OCI-LY3 (cell line): ENCODE measurements around the gene PAM16.

ENCODE experiments used
- H2AFZ ChIP-seq: fragments of 200-600, 300-600 bp; shearing (Covaris generic); 2 replicates; pipeline ENCODE4 v1.6.0; 2014; ENCODE audit warnings: antibody characterized with exemption, low read depth, low read length
- H3K27ac ChIP-seq: fragments of 200-600, 300-600 bp; sonication (generic); 2 replicates; pipeline ENCODE4 v1.5.1; 2014; ENCODE audit warnings: mild to moderate bottlenecking, low read length, moderate library complexity, mixed read lengths
- H3K27me3 ChIP-seq: fragments of 200-600, 300-600 bp; sonication (generic); 2 replicates; pipeline ENCODE4 v1.6.1; 2014; ENCODE audit warnings: low read depth, low read length, mixed read lengths
- H3K36me3 ChIP-seq: fragments of 200-600, 300-600 bp; sonication (generic); replicated peaks from 2 replicates; pipeline ENCODE3; 2014; ENCODE audit warnings: low read depth, low read length, mixed read lengths
- H3K4me1 ChIP-seq: fragments of 300-600, 200-600 bp; sonication (generic); 2 replicates; pipeline ENCODE4 v1.6.1; 2014; ENCODE audit warnings: low read length, mixed read lengths
- H3K4me2 ChIP-seq: fragments of 200-600, 300-600 bp; sonication (generic); 2 replicates; pipeline ENCODE4 v1.6.1; 2014; ENCODE audit warnings: low read length, mixed read lengths
- H3K4me3 ChIP-seq: fragments of 300-600, 200-600 bp; sonication (generic); 2 replicates; pipeline ENCODE4 v1.5.1; 2014; ENCODE audit warnings: antibody characterized with exemption, mild to moderate bottlenecking, low read length, moderate library complexity
- H3K79me2 ChIP-seq: fragments of 300-600, 200-600 bp; shearing (Covaris generic); 2 replicates; pipeline ENCODE4 v1.6.1; 2014; ENCODE audit warnings: mild to moderate bottlenecking, low read length, mixed read lengths
- H3K9ac ChIP-seq: fragments of 300-600, 200-600 bp; shearing (Covaris generic); 2 replicates; pipeline ENCODE4 v1.6.0; 2014; ENCODE audit warnings: mild to moderate bottlenecking, low read length, moderate library complexity
- H3K9me3 ChIP-seq: fragments of 200-600, 300-600 bp; shearing (Covaris generic); 2 replicates; pipeline ENCODE4 v1.6.1; 2014; ENCODE audit warnings: low read length, mixed read lengths; ENCODE audit not compliant: insufficient read depth
- H4K20me1 ChIP-seq: fragments of 200-600, 300-600 bp; sonication (generic); 2 replicates; pipeline ENCODE4 v1.6.1; 2016; ENCODE audit warnings: low read length, mixed read lengths; ENCODE audit not compliant: insufficient read depth
- CTCF ChIP-seq: fragments of 200-600, 300-600 bp; sonication (generic); IDR thresholded peaks from 2 replicates; pipeline ENCODE4 v1.5.1; 2014; ENCODE audit warnings: antibody characterized with exemption, low read length, low read depth
- EZH2phosphoT487 ChIP-seq: fragments of 200-600 bp; shearing (Covaris generic); IDR thresholded peaks from 2 replicates; pipeline ENCODE4 v1.6.1; 2018; ENCODE audit warnings: antibody characterized with exemption, mixed run types, low read depth

Gene PAM16

DNA sequence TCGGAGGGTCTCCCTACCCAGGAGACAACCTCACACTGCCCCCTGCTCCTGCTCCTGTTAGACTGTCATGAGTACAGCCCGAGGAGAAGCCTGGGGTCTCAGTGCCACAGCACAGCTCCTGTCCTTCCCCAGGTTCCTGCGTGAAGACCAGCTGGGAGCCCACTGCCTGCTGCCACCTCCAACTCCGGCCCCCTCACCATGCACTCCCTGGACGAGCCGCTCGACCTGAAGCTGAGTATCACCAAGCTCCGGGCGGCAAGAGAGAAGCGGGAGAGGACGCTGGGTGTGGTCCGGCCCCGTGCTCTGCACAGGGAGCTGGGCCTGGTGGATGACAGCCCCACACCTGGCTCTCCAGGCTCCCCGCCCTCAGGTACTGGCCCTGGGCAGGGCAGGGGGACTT lies 19.0 kb downstream of the PAM16 start:
- no peaks in the 10 kb centered on the region for H4K20me1 ChIP-seq
- H3K36me3 ChIP-seq = no peaks in the 10 kb centered on the region
- H3K4me3 ChIP-seq = no peak overlapping the region
- no peak for TF ChIP-seq CTCF
- TF ChIP-seq EZH2phosphoT487 = no peak
- H3K79me2 ChIP-seq = no peaks in the 10 kb centered on the region
- no peaks in the 10 kb centered on the region for H3K27me3 ChIP-seq
- H3K9me3 ChIP-seq = no peaks in the 10 kb centered on the region
- peaks cover 10% of the 10 kb centered on the region for H3K4me1 ChIP-seq
- no peak overlapping the region for H3K9ac ChIP-seq
- no peak overlapping the region for H2AFZ ChIP-seq
- H3K4me2 ChIP-seq = no peak overlapping the region
- H3K27ac ChIP-seq = no peak overlapping the region

DNA sequence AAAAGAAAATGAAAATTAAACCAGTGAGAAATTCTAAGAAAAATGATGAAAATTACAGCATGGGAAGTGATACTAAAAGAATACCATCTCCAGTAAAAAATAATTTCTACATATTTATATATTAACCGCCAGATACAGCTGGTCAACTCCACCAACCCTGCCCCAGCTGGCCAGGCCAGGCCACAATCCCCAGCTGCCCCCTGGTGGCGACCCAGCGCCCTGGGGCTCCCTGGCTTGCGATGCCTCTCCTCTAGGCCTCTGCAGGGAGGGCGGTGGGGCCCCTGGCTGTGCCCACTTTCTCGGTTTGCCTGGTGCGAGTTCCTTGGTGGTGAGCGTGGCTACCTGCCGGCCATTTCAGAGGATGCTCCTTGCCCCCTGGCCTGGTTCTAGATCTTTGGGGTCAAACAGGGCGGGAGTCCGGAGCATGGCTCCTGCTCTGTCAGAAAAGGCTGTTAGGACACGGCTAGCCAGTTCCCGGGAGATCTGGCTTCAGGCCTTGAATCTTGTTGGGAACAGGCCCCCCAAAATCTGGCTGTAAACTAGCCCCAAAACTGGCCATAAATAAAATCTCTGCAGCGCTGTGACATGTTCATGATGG lies 20.7 kb downstream of the PAM16 start:
- no peaks in the 10 kb centered on the region for H3K79me2 ChIP-seq
- H4K20me1 ChIP-seq = no peaks in the 10 kb centered on the region
- H3K4me3 ChIP-seq = no peak overlapping the region
- H3K9me3 ChIP-seq = no peaks in the 10 kb centered on the region
- H3K27ac ChIP-seq = no peak overlapping the region
- no peaks in the 10 kb centered on the region for H3K36me3 ChIP-seq
- TF ChIP-seq EZH2phosphoT487 (no peak), CTCF (peak; percentile 88)
- H3K27me3 ChIP-seq = no peaks in the 10 kb centered on the region
- no peak overlapping the region for H3K4me2 ChIP-seq
- no peak overlapping the region for H2AFZ ChIP-seq
- H3K4me1 ChIP-seq = peaks cover 15% of the 10 kb centered on the region
- H3K9ac ChIP-seq = no peak overlapping the region

GRCh38 chr16:4328782-4329775 lies 22.0 kb downstream of the PAM16 start:
- no peaks in the 10 kb centered on the region for H3K79me2 ChIP-seq
- no peak for TF ChIP-seq CTCF
- TF ChIP-seq EZH2phosphoT487 = no peak
- H3K4me3 ChIP-seq = peak overlapping the region; percentile 89
- no peaks in the 10 kb centered on the region for H3K27me3 ChIP-seq
- no peak overlapping the region for H3K27ac ChIP-seq
- peak overlapping the region; percentile 82 for H3K9ac ChIP-seq
- no peaks in the 10 kb centered on the region for H4K20me1 ChIP-seq
- no peaks in the 10 kb centered on the region for H3K36me3 ChIP-seq
- H3K4me2 ChIP-seq = peak overlapping the region; percentile 88
- H2AFZ ChIP-seq = peak overlapping the region; percentile 76; the same call in 1 of the 2 replicates
- H3K4me1 ChIP-seq = peaks cover 19% of the 10 kb centered on the region
- no peaks in the 10 kb centered on the region for H3K9me3 ChIP-seq
